Umbilical cord (tissue), 2 donors: ENCODE measurements around the gene IFNG. TPM values are rescaled to one million over a fixed set of nuclear protein-coding genes. Genes with fewer than 3 reads are reported as not detected.

Experiments
- DNase-seq: peaks from one replicate; pipeline ENCODE4 v3.0.0-alpha.2; 2015; ENCODE audit warnings: low spot score
- total RNA-seq: library from RNA; depleted of rRNA; stranded (reverse); fragments of >200 nt; gene quantifications from one replicate; pipeline ENCODE4 v1.2.3, GENCODE V29; 2014; ENCODE audit warnings: low replicate concordance; ENCODE audit not compliant: insufficient read depth

Gene IFNG
- total RNA-seq, 1 donor from 2014 or later = 4.3 TPM

DNA sequence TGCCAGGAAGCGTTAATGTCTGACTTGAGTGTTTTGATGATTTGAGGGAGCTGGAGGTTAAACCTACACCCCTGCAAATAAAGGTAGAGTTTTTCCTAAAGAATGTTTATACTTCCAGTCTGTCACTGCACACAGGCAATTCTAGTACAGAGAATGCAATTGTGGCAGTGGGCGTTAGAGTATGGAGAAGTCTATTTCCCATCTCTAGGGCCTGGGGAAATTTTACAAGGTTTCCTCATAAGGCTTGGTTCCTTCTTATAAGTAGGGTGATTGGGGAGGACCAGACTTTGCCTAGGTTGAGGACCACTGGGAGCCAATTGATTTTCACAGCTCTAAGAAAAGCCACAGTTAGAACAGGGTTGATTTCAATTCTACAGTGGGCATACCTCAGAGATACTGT, 44.3 kb downstream of the IFNG start:
- no peak for DNase-seq

DNA sequence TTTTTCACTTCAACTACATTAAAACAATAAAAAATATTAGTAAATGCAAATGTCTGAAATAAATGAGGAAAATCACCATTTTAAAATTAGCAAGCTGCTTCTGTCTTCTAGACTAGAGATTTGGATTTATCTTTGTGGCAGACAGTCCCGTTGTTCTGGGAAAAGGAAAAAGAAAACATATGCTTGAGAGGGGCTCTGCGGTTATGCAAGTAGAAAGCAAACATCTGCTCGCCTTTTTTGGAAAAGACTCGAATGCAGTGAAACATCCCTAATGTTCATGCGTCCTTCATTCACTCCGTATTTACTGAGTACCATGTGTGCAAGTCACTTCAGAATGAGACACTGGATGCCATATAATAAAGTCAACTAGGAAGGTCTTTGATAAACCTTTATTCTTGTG, 44.9 kb downstream of the IFNG start:
- DNase-seq = no peak

GRCh38 chr12:68113644-68114043, 45.9 kb downstream of the IFNG start:
- no peak for DNase-seq

DNA sequence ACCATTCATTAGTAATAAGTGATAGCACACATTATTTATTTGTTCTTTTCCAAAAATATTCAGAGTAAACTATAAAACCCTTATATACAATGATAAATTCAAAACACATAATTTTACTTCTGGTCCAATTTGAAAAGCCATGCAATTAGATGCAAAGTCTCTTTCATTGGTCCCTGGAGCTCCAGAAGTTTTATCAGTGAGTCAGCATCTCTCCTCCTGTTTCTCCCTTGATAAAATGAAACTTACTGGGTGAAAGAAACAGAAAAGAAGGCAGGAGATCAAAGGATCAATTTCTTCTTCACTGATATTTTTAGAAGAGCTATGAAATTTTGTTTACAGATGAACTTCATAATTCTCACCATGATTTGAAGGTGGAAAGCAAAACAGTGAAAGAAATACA, 47.5 kb downstream of the IFNG start:
- no peak for DNase-seq

DNA sequence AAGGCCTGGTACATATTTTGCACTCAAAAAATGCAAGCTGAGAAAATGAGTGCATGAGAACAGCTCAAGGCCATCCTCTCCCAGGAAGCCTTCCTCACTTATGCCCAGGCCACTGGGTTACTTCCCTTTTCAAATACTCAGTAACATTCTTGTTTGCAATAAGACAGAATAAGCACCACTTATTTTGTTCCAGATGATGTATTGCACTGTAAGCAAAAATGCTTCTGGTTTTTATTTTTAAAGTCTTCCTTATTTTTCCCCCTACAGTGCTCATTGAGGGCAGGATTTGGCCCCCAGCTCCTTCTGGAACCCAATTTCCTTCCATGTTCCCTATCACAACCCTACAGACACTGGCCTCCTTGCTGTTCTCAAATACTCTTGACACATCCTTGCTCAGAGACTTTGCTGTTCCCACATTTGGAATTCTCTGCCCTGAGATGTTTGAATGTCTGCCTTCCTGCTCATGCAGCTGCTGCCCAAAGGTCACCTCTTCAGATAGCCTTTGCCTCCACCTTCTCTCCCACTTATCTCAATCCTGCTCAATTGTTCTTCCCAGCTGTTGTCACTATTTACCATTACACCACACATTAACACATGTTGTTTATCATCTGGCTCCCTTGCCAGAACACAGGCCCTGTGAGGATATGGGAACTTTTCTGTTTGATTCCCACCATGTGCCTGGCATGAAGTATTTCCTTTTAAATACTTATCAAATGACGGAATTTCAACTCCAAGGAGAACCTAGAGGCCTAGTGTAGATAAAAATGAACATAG, 49.9 kb downstream of the IFNG start:
- peak; percentile 15 for DNase-seq

GRCh38 chr12:68109001-68109400, 50.5 kb downstream of the IFNG start:
- DNase-seq = no peak

GRCh38 chr12:68106660-68107059, 52.9 kb downstream of the IFNG start:
- no peak for DNase-seq

DNA sequence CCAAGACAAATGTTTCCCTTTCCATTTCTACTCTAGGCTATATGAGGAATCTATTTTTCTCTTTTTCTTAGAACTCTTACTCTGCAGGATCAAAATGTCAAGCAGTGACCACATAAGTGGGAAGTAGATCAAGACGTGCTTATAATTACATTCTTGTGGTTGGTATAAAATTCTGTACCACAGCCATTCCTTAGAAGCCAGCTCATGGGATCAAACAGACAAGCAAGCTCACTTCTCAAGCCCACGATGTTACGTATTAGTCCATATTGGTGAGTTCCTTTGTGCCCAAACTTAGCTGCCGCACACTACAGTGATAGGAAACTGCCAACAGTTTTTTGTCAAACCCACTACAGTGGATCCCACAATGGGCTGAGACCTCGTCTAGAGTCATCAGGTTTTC, 53.4 kb downstream of the IFNG start:
- peak; percentile 38 for DNase-seq

Other genes starting within 250 kb of the IFNG start
- gene IFNG-AS1, start 170.3 kb downstream of the IFNG start, total RNA-seq = 3.9 TPM
- not detected for gene IL26, start 66.1 kb upstream of the IFNG start, total RNA-seq
- 16.4 TPM for gene IL22, start 93.9 kb upstream of the IFNG start, total RNA-seq
- gene MDM1, start 172.6 kb upstream of the IFNG start, total RNA-seq = 22.1 TPM